Small intestine (tissue), 7 donors: ENCODE data around the gene DOCK1. TPM values are rescaled to one million over a fixed set of nuclear protein-coding genes. Genes with fewer than 3 reads are reported as not detected.

Experiments used
- DNase-seq, 2 donors: peaks; one replicate each; pipeline versions ENCODE4 v3.0.0 to v3.0.0-alpha.2; 2013
- FAIRE-seq: peaks from 2 replicates; lab custom pipeline; 2012; peaks lifted over from hg19 to GRCh38; lab: Jason Lieb, UNC
- H3K27ac ChIP-seq, 3 donors: one replicate each; pipeline ENCODE4 v1.5.1; 2013; ENCODE audit warnings: low read length in 2 of 3, mild to moderate bottlenecking in 2 of 3, control low read depth in 1 of 3, inconsistent platforms in 1 of 3, low read depth in 1 of 3, moderate library complexity in 1 of 3
- H3K27me3 ChIP-seq, 3 donors: one replicate each; pipeline ENCODE4 v1.6.1; 2013; ENCODE audit warnings: low read length in 3 of 3, inconsistent platforms in 1 of 3; ENCODE audit not compliant: control insufficient read depth in 3 of 3, insufficient read depth in 3 of 3
- H3K36me3 ChIP-seq, 3 donors: one replicate each; pipeline ENCODE4 v1.6.1; 2013; ENCODE audit warnings: low read length in 3 of 3, inconsistent platforms in 1 of 3, low read depth in 1 of 3, mild to moderate bottlenecking in 1 of 3, moderate library complexity in 1 of 3; ENCODE audit not compliant: control insufficient read depth in 3 of 3, insufficient read depth in 2 of 3
- H3K4me1 ChIP-seq, 3 donors: one replicate each; pipeline ENCODE4 v1.6.1; 2013; ENCODE audit warnings: low read length in 2 of 3, inconsistent platforms in 1 of 3, low read depth in 1 of 3, mild to moderate bottlenecking in 1 of 3, moderate library complexity in 1 of 3; ENCODE audit not compliant: control insufficient read depth in 3 of 3, insufficient read depth in 2 of 3
- H3K4me3 ChIP-seq, 3 donors: one replicate each; pipeline ENCODE4 v1.5.1; 2013; ENCODE audit warnings: low read length in 3 of 3, control low read depth in 1 of 3, inconsistent platforms in 1 of 3, low read depth in 1 of 3, mild to moderate bottlenecking in 1 of 3, moderate library complexity in 1 of 3
- H3K9me3 ChIP-seq, 2 donors: one replicate each; pipeline ENCODE4 v1.6.1; 2013; ENCODE audit warnings: low read depth in 1 of 2, low read length in 1 of 2; ENCODE audit not compliant: control insufficient read depth in 2 of 2, insufficient read depth in 1 of 2
- WGBS, 3 donors: extraction: QIAGEN DNeasy Blood & Tissue Kit; methylation state at CpG; one replicate each; pipeline ENCODE4 v1.1.7; 2013; 5-methylcytosine and 5-hydroxymethylcytosine counted together
- polyA plus RNA-seq, 4 donors: library from polyadenylated mRNA; stranded (reverse) in 3 of 4; unstranded in 1 of 4; fragments of 200-250 nt in 3 of 4; fragments of 120-200 nt in 1 of 4; gene quantifications; one replicate each; pipeline versions ENCODE4 v1.2.1 to v1.2.3, GENCODE V29; 2013
- donor health status: healthy with polysubstance abuse.
- donor health status: control.
- donor health status: control.
- donor health status: Bipolar disorder and iron deficiency.
- donor health status: healthy.

The DOCK1 gene
- polyA plus RNA-seq, 4 donors, result 16.8 to 27.0 (median 22.1) TPM

DNA sequence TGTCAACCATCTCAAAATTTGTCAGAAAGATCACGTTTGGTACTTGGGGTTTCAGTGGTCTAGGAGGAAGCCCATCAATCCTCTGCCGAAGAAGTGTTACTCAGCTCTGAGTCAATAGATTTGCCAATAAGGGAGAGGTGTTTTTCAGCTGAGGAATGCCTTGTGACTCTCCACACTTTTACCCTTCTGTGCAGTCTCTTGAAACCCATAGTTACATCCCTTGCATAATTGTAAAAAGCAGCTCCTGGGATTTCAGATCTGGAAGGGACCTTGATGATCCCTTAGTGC lies 243.6 kb downstream of the DOCK1 start:
- FAIRE-seq, result no peak
- Histone ChIP-seq H3K4me1 (no peaks in the 10 kb centered on the region), H3K27ac (peak overlapping the region in 1 of 3 donors; percentile 17), H3K36me3 (peaks cover 0 to 16% (median 0%) of the 10 kb centered on the region in 3 donors), H3K9me3 (no peaks in the 10 kb centered on the region), H3K4me3 (no peak overlapping the region), H3K27me3 (no peaks in the 10 kb centered on the region)
- no peak for DNase-seq
- WGBS, 3 donors, result 62 to 81% (median 71%) methylated on average over 2 of the region's 2 CpGs

DNA sequence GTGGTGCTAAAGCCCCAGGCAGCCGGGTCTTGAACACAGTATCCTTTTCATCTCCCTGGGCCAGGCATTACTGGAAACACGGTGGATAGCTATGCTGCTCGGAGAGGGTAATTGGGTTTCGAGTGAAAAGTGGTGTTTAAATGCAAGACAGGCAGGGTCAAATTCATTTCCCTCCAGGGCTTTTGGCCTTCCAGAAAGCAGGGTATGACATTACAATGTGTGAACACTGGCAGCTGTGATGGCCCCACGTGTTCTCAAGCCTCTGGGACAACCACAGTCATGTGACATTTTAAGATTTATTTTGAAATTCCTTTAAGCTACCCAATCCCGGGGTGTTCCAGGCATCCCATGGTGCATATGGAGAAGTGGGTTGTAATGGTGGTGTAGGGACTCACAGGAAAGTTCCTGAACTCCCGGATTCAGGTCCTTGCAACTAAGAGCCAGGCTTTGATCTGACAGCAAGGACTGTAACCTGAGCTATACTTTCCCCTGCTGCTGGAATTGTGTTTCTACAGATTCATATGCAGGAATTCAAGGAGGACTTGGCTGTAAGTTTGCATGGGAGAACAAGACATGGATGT lies 244.4 kb downstream of the DOCK1 start:
- no peaks in the 10 kb centered on the region for H3K4me1 ChIP-seq
- H3K27me3 ChIP-seq, result no peaks in the 10 kb centered on the region
- no peak overlapping the region for H3K4me3 ChIP-seq
- H3K36me3 ChIP-seq, result peaks cover 0 to 13% (median 0%) of the 10 kb centered on the region in 3 donors
- DNase-seq (no peak), FAIRE-seq (no peak)
- no peak overlapping the region for H3K27ac ChIP-seq
- WGBS, 3 donors, result 79 to 90% (median 85%) methylated on average over 7 of the region's 7 CpGs
- no peaks in the 10 kb centered on the region for H3K9me3 ChIP-seq

- DNase-seq, result no peak
These were observed 244.9 kb downstream of the DOCK1 start for GRCh38 chr10:127150136-127150535.

DNA sequence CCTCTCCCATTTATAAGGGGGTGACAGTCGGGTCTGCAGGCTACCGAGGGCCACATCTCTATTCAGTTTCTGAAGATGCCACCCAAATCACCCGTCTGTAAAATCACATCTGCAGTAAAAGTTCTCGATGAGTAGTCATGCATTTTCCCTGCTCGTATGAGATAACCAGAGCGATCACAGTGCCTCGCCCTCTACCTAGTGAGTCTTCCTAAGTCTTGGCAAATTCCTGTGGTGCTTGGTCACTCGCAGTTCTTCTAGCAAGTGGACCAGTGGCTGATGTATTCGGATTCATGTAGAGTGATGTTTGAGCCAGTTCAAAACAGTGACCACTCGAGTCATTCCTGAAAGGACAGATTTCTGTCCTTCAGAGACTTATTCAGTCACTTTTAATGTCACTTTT lies 246.3 kb downstream of the DOCK1 start:
- Histone ChIP-seq H3K4me3 (no peak overlapping the region), H3K27me3 (no peaks in the 10 kb centered on the region), H3K27ac (no peak overlapping the region), H3K4me1 (no peaks in the 10 kb centered on the region), H3K36me3 (peaks cover 0 to 8% (median 0%) of the 10 kb centered on the region in 3 donors), H3K9me3 (no peaks in the 10 kb centered on the region)
- FAIRE-seq (no peak), DNase-seq (no peak)
- WGBS, 3 donors, result 87 to 93% (median 91%) methylated on average over 10 of the region's 10 CpGs

More at GRCh38 chr10:127150136-127150535, 244.9 kb downstream of the DOCK1 start:
- H3K27me3 ChIP-seq, result no peaks in the 10 kb centered on the region
- H3K27ac ChIP-seq, result no peak overlapping the region
- 94 to 96% (median 95%) methylated on average over 5 of the region's 5 CpGs for WGBS, 3 donors
- no peaks in the 10 kb centered on the region for H3K9me3 ChIP-seq
- H3K4me1 ChIP-seq, result no peaks in the 10 kb centered on the region
- no peak overlapping the region for H3K4me3 ChIP-seq
- no peak for FAIRE-seq
- H3K36me3 ChIP-seq, result peaks cover 0 to 13% (median 0%) of the 10 kb centered on the region in 3 donors

DNA sequence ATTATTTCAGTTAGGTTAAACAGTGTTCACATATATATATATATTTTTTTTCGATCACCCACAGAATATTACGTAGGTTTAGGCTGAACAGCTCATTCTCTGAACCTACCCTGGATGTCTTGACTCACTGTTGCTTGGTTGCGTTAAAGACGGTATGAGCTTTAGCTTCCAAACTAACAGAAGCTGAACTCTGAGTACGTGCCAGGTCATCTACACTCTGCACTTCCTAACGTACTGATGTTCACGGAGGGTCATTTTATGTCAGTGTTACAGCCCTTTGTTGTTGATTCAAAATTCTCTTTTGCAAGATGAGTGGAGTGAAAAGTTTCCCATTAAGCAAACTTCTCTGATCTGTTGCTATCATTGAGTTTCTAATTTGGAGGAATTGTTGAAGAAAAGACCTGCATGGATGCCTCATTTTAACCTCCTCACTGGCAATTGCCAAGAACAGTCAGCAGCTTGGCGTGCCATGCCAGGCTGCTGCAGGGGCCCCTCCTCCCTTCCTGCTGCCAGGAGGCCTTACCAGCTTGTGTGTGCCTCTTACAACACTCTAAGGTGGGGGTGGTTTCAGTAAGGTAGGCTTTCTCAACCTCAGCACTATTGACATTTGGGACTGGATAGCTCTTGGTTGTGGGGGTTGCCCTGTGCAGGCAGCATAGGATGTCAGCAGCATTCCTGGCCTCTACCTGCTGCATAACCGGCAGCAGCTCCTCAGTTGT lies 246.9 kb downstream of the DOCK1 start:
- H3K27ac ChIP-seq, result no peak overlapping the region
- FAIRE-seq (no peak), DNase-seq (no peak)
- no peaks in the 10 kb centered on the region for H3K4me1 ChIP-seq
- 84 to 91% (median 90%) methylated on average over 9 of the region's 9 CpGs for WGBS, 3 donors
- H3K9me3 ChIP-seq, result no peaks in the 10 kb centered on the region
- no peak overlapping the region for H3K4me3 ChIP-seq
- H3K27me3 ChIP-seq, result no peaks in the 10 kb centered on the region
- peaks cover 0 to 8% (median 0%) of the 10 kb centered on the region in 3 donors for H3K36me3 ChIP-seq

- DNase-seq (peak in 1 of 2 donors; percentile 11), FAIRE-seq (no peak)
- Histone ChIP-seq H3K27ac (no peak overlapping the region), H3K9me3 (no peaks in the 10 kb centered on the region), H3K4me3 (no peak overlapping the region), H3K4me1 (no peaks in the 10 kb centered on the region), H3K36me3 (peaks cover 0 to 5% (median 0%) of the 10 kb centered on the region in 3 donors), H3K27me3 (no peaks in the 10 kb centered on the region)
- whole genome bisulfite sequencing, 3 donors, result 71 to 88% (median 86%) methylated on average over 4 of the region's 4 CpGs
These were observed 248.0 kb downstream of the DOCK1 start for GRCh38 chr10:127153181-127153580.

DNA sequence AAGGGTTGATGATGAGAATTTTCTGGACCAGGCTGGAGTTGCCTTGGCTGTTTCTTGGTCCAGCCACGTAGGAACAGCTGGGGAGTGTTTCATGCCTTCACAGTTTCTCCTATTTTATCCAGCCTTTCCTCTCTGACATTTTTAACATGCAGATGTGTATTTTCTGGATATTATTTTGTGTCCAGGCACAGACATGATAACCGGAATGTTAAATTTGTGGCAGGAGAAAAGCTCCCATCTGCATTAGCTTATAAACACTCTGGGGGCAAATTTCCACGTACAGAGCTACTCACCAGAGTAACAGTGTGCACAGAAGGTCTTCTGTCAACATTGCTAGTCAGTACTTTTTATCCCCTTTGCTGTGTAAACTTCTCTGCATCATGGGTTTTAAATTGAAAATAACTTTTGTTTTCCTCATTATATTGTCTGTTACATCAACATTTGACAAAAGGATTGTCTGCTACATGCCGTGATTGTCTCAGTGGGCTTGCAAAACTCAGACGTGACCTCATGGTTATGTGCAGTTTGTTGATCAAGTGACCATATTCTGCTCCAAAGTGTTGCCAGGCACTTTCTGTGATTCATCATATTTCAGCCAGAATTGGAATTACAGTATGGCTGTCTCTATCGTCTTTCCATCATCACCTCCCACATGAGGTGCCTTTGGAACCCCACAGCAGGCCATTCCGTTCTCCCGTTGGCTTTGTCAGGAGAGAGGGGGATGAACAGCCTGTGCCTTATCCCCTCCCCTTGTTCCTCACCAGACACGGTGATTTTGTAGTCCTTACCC lies 249.8 kb downstream of the DOCK1 start:
- Histone ChIP-seq H3K9me3 (no peaks in the 10 kb centered on the region), H3K36me3 (peaks cover 0 to 2% (median 0%) of the 10 kb centered on the region in 3 donors), H3K4me1 (no peaks in the 10 kb centered on the region), H3K27me3 (no peaks in the 10 kb centered on the region), H3K27ac (no peak overlapping the region), H3K4me3 (no peak overlapping the region)
- 74 to 88% (median 80%) methylated on average over 9 of the region's 9 CpGs for WGBS, 3 donors
- DNase-seq (no peak), FAIRE-seq (no peak)

- no peak for FAIRE-seq
- no peaks in the 10 kb centered on the region for H3K36me3 ChIP-seq
- H3K27ac ChIP-seq, result no peak overlapping the region
- H3K4me1 ChIP-seq, result no peaks in the 10 kb centered on the region
- no peak for DNase-seq
- WGBS, 3 donors, result 90 to 97% (median 91%) methylated on average over 4 of the region's 4 CpGs
- no peaks in the 10 kb centered on the region for H3K9me3 ChIP-seq
- no peak overlapping the region for H3K4me3 ChIP-seq
- H3K27me3 ChIP-seq, result no peaks in the 10 kb centered on the region
These were observed 251.9 kb downstream of the DOCK1 start for GRCh38 chr10:127157089-127157488.
